GM08714 (cell line): Measurements from ENCODE around the gene TENT5A.

Experiments
- H3K4me3 ChIP-seq: fragments of 200-500 bp; sonication (Bioruptor generic); 2 replicates; pipeline ENCODE4 v1.5.1; 2014; ENCODE audit warnings: mild to moderate bottlenecking, low read length, inconsistent platforms
- ZNF274 ChIP-seq: IDR thresholded peaks from 2 replicates; pipeline ENCODE4 v1.6.1; 2012; ENCODE audit warnings: mild to moderate bottlenecking, low read depth, low read length

Gene TENT5A

DNA sequence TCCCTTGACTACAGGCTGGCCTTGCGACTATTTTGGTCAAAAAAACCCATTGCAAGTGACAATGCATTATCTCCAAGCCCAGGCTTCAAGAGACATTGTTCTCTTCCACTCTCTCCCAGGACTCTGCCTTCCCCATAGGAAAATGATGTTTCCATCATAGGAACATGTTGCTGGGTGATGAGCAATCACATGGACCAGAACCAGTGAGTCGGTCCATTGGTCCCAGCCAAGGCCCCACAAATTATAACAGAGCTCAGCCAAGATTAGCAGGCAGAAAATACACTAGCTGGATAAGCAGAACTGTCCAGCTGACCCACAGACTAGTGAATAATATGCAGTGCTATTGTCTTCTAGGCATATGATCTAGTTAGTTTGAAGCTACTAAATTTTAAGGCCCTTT is 27.4 kb downstream of the TENT5A start:
- TF ChIP-seq ZNF274 = no peak
- no peak overlapping the region for H3K4me3 ChIP-seq

DNA sequence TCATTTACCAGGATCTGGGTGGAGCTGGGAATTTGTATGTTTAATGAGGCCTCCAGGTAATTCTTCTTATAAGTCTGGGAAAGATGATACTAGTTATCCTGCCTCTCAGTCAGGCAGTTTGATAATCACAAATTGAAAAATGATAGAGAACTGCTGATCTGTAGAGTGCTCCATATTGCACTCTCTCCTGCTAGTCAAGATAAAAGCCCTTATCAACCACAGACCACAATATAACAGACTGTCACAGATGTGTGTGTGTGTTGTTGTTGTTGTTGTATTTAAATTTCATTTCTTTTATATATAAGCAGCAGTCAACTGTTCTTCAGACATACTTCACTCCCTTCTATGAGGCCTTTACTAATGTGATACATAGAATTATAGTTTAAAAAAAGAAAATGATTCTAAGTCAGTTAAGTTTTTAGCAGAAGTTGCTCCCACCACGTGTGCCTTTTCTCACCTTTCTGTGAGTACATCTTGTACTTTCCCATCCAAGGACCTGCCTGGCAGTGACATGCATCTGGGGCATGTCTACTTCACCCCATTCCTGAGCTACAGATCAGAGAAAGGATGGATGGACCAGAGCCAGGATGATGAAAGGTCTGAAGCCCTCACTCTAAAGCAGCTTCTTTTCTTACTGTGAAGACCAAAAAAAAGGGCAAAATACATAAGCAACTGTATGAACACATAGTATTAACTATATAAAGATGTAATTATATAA is 29.8 kb downstream of the TENT5A start:
- TF ChIP-seq ZNF274 = no peak
- H3K4me3 ChIP-seq = no peak overlapping the region

DNA sequence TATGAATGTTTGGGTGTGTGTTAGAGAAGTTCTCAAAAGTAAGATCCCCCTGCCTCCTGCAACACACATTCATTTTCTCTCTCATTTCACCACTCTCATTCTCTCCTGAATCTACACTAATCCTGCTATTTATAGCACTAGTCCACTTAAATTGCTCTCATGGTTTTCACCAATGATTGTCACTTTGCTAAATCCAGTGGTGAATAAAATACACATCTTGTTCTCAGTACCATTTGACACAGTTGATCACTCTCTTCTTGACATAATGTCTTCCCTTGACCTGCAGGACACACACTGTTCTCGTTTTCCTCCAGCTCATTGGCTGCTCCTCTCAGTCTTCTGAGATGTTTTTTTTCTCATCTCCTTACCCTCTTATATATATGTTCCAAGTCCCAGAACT is 32.1 kb downstream of the TENT5A start:
- no peak for TF ChIP-seq ZNF274
- no peak overlapping the region for H3K4me3 ChIP-seq

DNA sequence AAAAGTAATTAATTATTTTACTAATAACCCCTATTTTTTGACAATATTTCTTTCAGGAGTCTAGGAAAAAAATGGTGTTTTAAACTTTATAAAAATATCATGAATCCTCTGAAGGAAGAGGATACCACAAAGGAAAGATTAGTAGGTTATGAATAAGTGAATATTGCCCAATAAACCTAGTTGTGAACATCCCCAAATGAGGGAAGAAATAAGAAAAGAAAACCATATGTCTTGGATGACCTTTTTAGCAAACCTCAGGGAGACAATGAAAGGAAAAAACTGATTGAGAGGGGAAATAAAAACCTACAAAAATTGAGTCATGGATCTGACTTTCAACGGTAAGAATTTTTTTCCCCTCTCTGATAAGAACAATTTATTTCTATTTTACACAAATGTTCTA is 34.4 kb downstream of the TENT5A start:
- H3K4me3 ChIP-seq = no peak overlapping the region
- TF ChIP-seq ZNF274 = no peak

DNA sequence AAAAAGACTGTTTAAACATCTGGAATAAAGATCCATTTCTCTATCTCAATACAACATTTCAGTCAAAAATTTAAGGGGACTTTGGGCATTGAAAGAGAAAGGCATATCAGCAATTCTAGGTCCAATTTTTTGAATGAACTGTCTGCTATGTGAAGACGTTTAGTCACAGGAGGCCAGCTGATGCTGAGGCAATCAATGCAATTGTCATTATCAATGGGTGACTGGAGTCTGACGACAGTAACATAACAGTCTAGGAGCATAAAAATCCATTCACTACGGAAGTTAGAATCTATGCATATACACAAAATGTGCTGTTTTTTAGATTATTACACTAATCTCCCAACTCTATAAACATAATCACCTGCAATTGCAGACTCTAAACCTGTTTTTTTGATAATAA is 37.8 kb downstream of the TENT5A start:
- TF ChIP-seq ZNF274 = no peak

DNA sequence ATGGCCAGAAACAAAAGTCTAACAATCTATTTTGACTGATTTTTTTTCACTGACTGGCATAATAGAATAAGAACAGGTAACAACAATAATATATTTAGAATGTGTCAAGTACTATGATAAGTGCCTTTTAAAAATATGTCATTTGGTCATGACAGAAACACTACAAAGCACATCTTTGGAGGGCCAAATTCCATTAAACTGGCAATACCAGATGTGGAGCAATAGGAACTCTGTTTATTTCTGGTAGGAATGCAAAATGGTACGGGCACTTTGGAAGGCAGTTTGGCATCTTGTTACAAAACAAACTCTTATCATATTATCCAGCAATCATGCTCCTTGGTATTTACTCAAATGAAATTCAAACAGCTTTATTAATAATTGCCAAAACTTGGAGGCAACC is 39.3 kb downstream of the TENT5A start:
- H3K4me3 ChIP-seq = no peak overlapping the region
- no peak for TF ChIP-seq ZNF274

More for the DNA sequence above, 37.8 kb downstream of the TENT5A start:
- H3K4me3 ChIP-seq = no peak overlapping the region

DNA sequence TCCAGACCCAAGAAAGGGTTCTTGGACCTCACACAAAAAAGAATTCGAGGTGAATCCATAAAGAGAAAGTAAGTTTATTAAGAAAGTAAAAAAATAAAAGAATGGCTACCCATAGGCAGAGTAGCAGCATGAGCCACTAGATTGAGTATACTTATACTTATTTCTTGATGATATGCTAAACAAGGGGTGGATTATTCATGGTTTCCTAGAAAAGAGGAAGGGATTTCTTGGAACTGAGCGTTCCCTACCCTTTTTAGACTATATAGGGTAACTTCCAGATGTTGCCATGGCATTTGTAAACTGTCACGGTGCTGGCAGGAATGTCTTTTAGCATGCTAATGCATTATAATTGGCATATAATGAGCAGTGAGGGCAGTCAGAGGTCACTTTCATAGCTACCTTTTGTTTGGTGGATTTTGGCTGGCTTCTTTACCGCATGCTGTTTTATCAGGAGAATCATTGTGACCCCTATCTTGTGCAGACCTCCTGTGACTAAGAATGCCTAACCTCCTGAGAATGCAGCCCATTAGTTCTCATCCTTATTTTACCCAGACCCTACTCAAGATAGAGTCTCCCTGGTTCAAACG is 44.3 kb downstream of the TENT5A start:
- H3K4me3 ChIP-seq = no peak overlapping the region
- no peak for TF ChIP-seq ZNF274

DNA sequence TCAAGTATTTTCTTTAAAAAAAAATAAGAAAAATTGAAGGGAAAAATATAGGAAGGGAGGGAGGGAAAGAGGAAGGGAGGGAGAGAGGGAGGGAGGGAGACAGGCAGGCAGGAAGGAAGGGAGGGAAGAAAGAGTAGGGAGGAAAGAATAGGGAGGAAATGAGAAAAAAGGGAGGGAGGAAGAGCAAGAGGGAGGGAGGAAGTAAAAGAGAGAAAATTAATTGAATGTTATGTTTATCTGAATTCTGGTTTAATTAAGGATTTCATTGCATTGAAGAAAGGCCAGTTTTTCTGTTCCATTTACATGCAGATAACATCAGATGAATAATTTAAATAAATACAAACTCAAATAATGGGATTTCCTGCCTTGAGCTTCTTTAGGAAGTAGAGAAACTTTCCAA is 47.8 kb downstream of the TENT5A start:
- TF ChIP-seq ZNF274 = no peak
- no peak overlapping the region for H3K4me3 ChIP-seq

DNA sequence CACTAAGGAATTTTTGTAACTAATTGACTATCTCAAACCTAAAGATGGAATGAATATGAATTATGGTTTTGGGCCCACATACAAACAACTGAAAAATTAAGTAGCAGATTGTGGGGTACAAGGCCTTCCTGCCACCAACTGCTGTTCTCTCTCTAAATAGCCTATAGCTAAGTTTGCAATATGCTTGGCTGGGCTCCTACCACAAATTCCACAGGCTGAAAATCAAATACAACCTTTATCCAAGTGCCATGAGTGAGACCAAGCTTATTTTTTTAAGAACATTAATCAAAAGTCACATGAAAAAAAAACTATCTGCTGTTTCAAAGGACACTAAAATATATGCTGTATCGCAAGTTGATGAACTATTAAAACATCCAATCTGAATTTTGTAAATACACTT is 52.1 kb downstream of the TENT5A start:
- no peak for TF ChIP-seq ZNF274
- no peak overlapping the region for H3K4me3 ChIP-seq

DNA sequence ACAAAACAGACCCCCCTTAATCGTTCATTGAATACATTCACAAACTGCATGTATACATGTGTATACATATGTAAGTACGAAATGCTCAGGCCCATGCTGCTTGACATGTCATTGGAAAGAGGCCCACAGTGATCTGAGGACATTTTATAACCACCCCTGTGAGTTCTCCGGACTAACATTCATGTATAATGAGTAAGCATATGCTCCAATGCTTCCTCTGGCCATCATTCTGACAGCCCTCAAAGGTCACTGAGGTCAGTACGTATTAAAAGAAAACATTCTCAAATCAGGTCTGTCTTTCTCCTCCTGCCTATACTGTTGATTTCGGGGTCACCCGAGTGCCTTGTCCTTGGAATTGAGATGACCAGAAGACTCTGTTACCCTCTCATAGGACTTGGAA is 54.9 kb downstream of the TENT5A start:
- no peak for TF ChIP-seq ZNF274
- no peak overlapping the region for H3K4me3 ChIP-seq

DNA sequence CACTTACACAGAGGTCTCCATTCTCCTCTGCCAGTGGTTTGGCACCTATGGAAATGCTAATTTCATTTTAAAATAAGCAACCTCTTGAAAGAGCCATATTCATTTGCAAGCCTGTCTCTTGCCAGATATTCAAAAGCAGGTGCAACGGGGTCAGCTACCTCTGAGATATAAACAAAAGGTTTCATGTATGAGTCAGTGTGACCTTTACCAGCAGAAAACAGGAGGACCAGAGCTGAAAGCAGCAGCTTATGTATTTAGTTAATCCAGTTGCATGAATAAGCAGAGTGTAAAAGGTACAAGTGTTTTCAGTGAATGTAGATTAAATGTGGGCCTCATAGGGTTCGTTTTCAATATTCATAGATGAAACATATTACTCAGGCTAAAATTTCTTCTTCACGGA is 56.0 kb downstream of the TENT5A start:
- TF ChIP-seq ZNF274 = no peak
- no peak overlapping the region for H3K4me3 ChIP-seq
